AG09309 (cell line): Measurements from ENCODE around the gene ARFRP1.
"Not testable (repeated sequence)": the region's sequence is repeated elsewhere in the genome, so short reads cannot be mapped to it uniquely, and the experiment has no call there.

Source experiments
- DNase-seq: peaks from one replicate; pipeline ENCODE4 v3.0.0-alpha.2; 2010; ENCODE audit warnings: low read depth
- H3K4me3 ChIP-seq: 2 replicates; pipeline ENCODE4 v1.5.1; 2011; ENCODE audit warnings: mild to moderate bottlenecking, low read depth, low read length, moderate library complexity; ENCODE audit not compliant: control insufficient read depth
- TF ChIP-seq, protein P1 (sequence below): IDR thresholded peaks from 2 replicates; pipeline ENCODE4 v1.5.1; 2011; ENCODE audit warnings: mild to moderate bottlenecking, low read depth, low read length, inconsistent platforms; ENCODE audit not compliant: insufficient read depth, control insufficient read depth; ENCODE audit errors: missing control alignments

Gene ARFRP1

DNA sequence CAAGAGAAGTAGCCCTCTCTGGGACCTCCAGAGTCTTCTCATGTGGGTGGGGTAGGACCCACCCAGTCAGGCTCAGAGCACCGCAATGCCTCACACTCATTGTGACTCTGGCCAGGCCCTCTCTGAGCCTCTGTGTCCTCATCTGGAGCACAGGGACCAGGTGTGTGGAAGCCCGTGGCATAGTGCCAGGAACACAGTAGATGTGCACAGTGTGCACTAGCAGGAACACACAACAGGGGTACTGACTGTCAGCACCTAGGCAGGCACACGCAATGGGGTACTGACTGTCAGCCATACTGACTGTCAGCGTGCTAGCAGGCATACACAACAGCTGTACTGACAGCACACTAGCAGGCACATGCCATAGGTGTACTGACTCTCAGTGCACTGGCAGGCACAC, 52.5 kb downstream of the ARFRP1 start:
- H3K4me3 ChIP-seq = no peak overlapping the region
- no peak for DNase-seq
- TF ChIP-seq, protein P1, sequence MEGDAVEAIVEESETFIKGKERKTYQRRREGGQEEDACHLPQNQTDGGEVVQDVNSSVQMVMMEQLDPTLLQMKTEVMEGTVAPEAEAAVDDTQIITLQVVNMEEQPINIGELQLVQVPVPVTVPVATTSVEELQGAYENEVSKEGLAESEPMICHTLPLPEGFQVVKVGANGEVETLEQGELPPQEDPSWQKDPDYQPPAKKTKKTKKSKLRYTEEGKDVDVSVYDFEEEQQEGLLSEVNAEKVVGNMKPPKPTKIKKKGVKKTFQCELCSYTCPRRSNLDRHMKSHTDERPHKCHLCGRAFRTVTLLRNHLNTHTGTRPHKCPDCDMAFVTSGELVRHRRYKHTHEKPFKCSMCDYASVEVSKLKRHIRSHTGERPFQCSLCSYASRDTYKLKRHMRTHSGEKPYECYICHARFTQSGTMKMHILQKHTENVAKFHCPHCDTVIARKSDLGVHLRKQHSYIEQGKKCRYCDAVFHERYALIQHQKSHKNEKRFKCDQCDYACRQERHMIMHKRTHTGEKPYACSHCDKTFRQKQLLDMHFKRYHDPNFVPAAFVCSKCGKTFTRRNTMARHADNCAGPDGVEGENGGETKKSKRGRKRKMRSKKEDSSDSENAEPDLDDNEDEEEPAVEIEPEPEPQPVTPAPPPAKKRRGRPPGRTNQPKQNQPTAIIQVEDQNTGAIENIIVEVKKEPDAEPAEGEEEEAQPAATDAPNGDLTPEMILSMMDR = no peak

- peak overlapping the region; percentile 72 for H3K4me3 ChIP-seq
Measured at GRCh38 chr20:63653974-63654668, 53.7 kb downstream of the ARFRP1 start.

DNA sequence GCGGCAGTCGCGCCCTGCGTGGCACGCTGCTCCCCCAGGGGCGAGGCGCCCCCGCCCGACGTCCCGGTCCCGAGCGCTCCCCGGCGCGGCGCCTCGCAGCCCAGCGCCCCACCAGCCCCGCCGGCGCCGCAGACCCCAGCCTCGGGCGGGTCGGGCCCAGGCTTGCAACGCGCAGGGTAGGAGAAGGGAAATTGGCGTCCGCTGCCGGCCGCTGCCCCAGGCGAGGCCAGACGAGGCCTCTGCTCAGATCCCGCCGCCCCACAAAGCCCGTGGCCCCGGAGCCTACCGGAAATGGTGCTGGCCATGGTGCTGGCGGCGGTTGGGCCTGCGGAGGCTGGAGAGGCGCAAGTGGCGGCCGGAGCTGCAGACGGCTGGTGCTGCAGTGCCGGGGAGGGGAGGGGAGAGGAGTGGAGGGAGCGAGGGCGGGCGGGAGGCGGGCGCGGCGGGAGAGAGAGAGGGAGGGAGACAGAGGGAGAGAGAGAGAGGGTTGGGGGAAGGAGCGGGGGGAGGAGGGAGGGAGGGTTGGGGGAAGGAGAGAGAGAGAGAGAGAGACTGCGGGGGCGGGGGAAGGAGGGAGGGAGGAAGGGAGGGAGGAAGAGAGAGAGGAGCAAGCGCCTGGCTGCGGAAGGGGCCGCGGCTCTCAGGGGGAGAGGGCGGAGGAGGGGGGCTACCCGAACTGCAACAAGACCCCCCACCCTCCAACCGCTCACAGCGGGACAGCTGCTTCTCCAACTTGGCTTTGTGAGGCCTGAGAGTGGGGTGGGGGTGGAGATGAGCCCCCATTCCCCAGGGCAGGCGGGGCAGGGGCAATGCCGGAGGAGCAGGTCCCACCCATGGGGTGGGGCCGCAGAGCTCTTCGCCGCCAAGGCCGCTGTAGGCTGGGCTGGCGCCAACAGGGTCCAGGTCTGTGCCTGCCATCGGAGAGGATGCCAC, 54.5 kb downstream of the ARFRP1 start, which contains the start of gene STMN3:
Gene STMN3 (minus strand): TSS at position 384 of the 933 bp plus-strand sequence. CDS start 79 bp downstream, at position 305.
- peak within 1 kb of the TSS; percentile 72 for H3K4me3 ChIP-seq
- TF ChIP-seq, protein P1 = no peak
- DNase-seq = peak; percentile 70

More at GRCh38 chr20:63653974-63654668, 53.7 kb downstream of the ARFRP1 start:
- TF ChIP-seq, protein P1 = no peak
- no peak for DNase-seq

DNA sequence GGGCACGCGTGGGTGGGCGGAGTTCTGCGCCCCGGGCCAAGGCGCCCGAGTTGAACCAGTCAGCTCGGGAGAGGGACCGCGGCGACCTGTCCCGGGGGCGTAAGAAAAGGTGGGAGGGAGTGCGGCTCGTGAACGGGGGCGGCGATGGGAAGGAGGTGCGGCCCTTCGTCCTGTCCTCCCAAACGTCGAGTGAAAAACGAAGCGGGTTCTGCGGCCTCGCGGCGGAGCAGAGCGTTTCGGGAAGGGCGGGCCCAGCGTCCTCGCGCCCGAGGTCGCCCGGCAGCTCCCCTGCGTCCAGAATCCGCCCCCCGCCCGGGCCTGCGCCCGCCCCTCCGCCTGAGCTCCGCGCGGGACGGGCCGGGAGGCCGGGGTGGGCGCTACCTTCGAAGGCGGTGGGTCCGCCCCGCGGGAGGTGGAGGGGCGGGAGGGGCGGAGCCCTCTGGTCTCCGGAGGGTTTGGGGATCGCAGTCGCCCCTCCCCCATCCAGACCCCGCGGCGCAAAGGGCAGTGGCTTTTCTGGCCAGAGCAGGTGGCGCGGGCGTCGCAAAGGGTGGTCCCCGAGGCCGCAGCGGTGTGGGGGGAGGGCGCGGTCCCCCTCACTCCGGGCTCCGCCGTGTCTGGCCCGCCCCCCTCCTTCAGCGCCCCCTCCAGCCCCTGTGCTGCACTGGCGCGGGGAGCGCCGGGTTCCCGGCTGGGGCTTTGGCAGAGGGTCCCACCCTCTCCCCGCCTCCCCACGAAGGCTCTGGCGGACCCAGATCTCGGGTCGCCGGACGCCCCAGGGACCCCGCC, 55.4 kb downstream of the ARFRP1 start:
- TF ChIP-seq, protein P1 = no peak
- DNase-seq = no peak
- peak overlapping the region; percentile 72 for H3K4me3 ChIP-seq

DNA sequence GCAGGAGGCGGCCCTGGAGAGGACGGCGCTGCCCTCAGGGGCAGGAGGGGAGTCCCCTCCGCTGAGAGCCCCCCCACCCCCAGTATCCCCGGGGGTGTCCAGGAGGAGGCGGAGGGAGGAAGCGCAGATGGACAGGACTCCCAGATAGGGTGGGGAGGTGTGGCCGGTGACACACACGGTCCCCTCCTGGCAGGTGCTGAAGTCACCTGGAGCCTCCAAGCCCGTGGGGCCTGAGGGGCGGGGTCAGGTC, 55.9 kb downstream of the ARFRP1 start:
- TF ChIP-seq, protein P1 = no peak
- peak overlapping the region; percentile 72 for H3K4me3 ChIP-seq
- DNase-seq = no peak

DNA sequence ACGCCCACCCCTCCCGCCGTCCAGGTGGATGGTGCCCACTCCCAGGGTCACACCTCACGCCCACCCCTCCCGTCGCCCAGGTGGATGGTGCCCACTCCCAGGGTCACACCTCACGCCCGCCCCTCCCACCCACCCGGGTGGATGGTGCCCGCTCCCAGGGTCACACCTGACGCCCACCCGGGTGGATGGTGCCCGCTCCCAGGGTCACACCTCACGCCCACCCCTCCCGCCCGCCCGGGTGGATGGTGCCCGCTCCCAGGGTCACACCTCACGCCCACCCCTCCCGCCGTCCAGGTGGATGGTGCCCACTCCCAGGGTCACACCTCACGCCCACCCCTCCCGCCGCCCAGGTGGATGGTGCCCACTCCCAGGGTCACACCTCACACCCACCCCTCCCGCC, 57.3 kb downstream of the ARFRP1 start:
- DNase-seq, H3K4me3 ChIP-seq: not testable (repeated sequence)
